Renal cortical epithelial cell (primary cell): Measurements from ENCODE around the gene VIPR2. TPM values are rescaled to one million over a fixed set of nuclear protein-coding genes. Genes with fewer than 3 reads are reported as not detected.
"Not testable (repeated sequence)": the region's sequence is repeated elsewhere in the genome, so short reads cannot be mapped to it uniquely, and the experiment has no call there.

Experiments used
- DNase-seq: peaks from one replicate; pipeline ENCODE4 v3.0.0-alpha.2; 2011; ENCODE audit warnings: low read depth
- total RNA-seq: library from RNA; depleted of rRNA; stranded (reverse); fragments of >200 nt; gene quantifications from 2 replicates; pipeline ENCODE4 v1.2.3, GENCODE V29; 2014

The VIPR2 gene
- total RNA-seq, 1 donor from 2014 or later, result 0.10 TPM

GRCh38 chr7:159139639-159140038 is 5.0 kb downstream of the VIPR2 start:
- DNase-seq, result no peak

GRCh38 chr7:159139202-159139601 is 5.5 kb downstream of the VIPR2 start:
- DNase-seq, result no peak

GRCh38 chr7:159138508-159138907 is 6.2 kb downstream of the VIPR2 start:
- DNase-seq, result no peak

GRCh38 chr7:159137906-159138305 is 6.8 kb downstream of the VIPR2 start:
- DNase-seq, result no peak

- DNase-seq, result no peak
These were observed 7.8 kb downstream of the VIPR2 start for GRCh38 chr7:159136846-159137245.

GRCh38 chr7:159136442-159136841 is 8.2 kb downstream of the VIPR2 start:
- no peak for DNase-seq

GRCh38 chr7:159136013-159136412 is 8.7 kb downstream of the VIPR2 start:
- DNase-seq, result no peak

- not testable (repeated sequence) for DNase-seq
These were observed 11.8 kb downstream of the VIPR2 start for GRCh38 chr7:159132670-159133443.

GRCh38 chr7:159130820-159131219 is 13.8 kb downstream of the VIPR2 start:
- no peak for DNase-seq

GRCh38 chr7:159130199-159130775 is 14.4 kb downstream of the VIPR2 start:
- DNase-seq, result no peak

- no peak for DNase-seq
These were observed 15.9 kb downstream of the VIPR2 start for GRCh38 chr7:159128767-159129166.

GRCh38 chr7:159127691-159128642 is 16.7 kb downstream of the VIPR2 start:
- DNase-seq, result no peak

- DNase-seq, result no peak
These were observed 18.1 kb downstream of the VIPR2 start for GRCh38 chr7:159126311-159127260.

- DNase-seq, result no peak
These were observed 18.8 kb downstream of the VIPR2 start for GRCh38 chr7:159125955-159126270.

GRCh38 chr7:159125104-159125954 is 19.3 kb downstream of the VIPR2 start:
- DNase-seq, result no peak

- DNase-seq, result not testable (repeated sequence)
These were observed 20.9 kb downstream of the VIPR2 start for GRCh38 chr7:159123793-159124192.

GRCh38 chr7:159123294-159123693 is 21.4 kb downstream of the VIPR2 start:
- not testable (repeated sequence) for DNase-seq

GRCh38 chr7:159122276-159122675 is 22.4 kb downstream of the VIPR2 start:
- no peak for DNase-seq

GRCh38 chr7:159121476-159121875 is 23.2 kb downstream of the VIPR2 start:
- DNase-seq, result no peak

- no peak for DNase-seq
These were observed 23.6 kb downstream of the VIPR2 start for GRCh38 chr7:159121068-159121467.
